Measurements from ENCODE around the gene HMGCS1. TPM values are rescaled to one million over a fixed set of nuclear protein-coding genes. Genes with fewer than 3 reads are reported as not detected.

The HMGCS1 gene
- total and polyA plus RNA-seq, 2 of the 13 experiments (the other 11 are each of a cell fraction or from before 2014, with no cell fraction given), result 56.8 to 318 TPM

DNA sequence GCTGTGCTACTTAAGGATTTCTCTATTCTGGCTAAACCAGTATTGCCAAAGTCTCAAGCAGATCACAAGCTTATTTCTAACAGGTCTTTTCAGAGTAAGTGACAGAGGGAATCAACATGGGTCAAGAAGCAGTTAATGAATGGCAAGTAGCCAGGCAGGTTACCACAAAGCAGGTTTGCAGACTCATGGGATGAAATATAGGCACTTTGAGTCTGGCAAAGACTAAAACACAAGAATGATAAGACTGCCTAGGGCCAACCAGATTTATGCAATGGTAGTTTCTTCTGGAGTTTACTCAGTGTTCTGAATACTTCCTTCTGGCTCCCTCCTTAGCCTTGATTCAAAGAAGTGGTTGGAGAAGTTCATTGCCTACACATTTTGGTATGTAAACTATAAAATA is 3.6 kb downstream of the HMGCS1 start:
- Histone ChIP-seq H4K20me1 (ENCODE audit: insufficient read depth, low read length) (peaks cover 83% of the 10 kb centered on the region), H3K36me3 (replicated peaks in 1 of 2; ENCODE audit: control insufficient read depth in 1 of 2, insufficient read depth in 2 of 2, low read length in 2 of 2) (peaks cover 0 to 6% of the 10 kb centered on the region in 2 experiments; a peak in 3 of 5 replicates), H3K27ac (ENCODE audit: extremely low read length, insufficient read depth, low read length) (peak overlapping the region; percentile 13), H3K4me2 (ENCODE audit: low read depth, low read length) (peak overlapping the region; percentile 85), H3K27me3 (ENCODE audit: control insufficient read depth in 1 of 2, insufficient read depth in 2 of 2, low read length in 2 of 2) (no peaks in the 10 kb centered on the region; a peak in 1 of 5 replicates), H3K4me3 (replicated peaks in 1 of 3; ENCODE audit: insufficient read depth in 1 of 3, low read depth in 2 of 3, low read length in 3 of 3) (peak overlapping the region in 2 of 3 experiments; percentile 88 to 98; a peak in 4 of 6 replicates), H3K79me2 (ENCODE audit: insufficient read depth, low read length) (peaks cover 84% of the 10 kb centered on the region), H3K9ac (ENCODE audit: insufficient read depth, low read depth, low read length) (peak overlapping the region; percentile 97), H3K9me3 (ENCODE audit: low read length) (no peaks in the 10 kb centered on the region), H2AFZ (ENCODE audit: low read length) (no peak overlapping the region), H3K4me1 (ENCODE audit: insufficient read depth, low read length) (peaks cover 69% of the 10 kb centered on the region)
- in situ Hi-C loops (cut with HindIII; ENCODE audit: extremely low pct_ligation_motif_present, low pct_unique_long_range_greater_than_20kb), result no loop called here
- TF ChIP-seq PLRG1 (conservative IDR thresholded peaks at IDR 0.05) (no peak), REPIN1 (CRISPR knock-in tag; IDR thresholded peaks at IDR 0.05; ENCODE audit: borderline replicate concordance, low read depth) (0 out of 2 replicates have a peak, but pooled peaks have one; percentile 13), KAT7 (CRISPR knock-in tag; IDR thresholded peaks at IDR 0.05; ENCODE audit: borderline replicate concordance) (peak; percentile 53; the same call in 1 of the 2 replicates), RBFOX2 (IDR thresholded peaks at IDR 0.05; ENCODE audit: low read depth, low read length) (peak; percentile 74)
- DNase-seq (ENCODE audit: low spot score), result no peak
- no peak for FAIRE-seq
- CTCF ChIA-PET (ENCODE audit: low intra/inter-chr PET ratio, low total read pairs), result no interaction called here
- intact Hi-C loops (cut with micrococcal nuclease; ENCODE audit: unreplicated experiment), result loop anchor here (5.0 to 10.0 kb wide), 3 partner anchors 173 to 205 kb away; partner anchors contain the start of genes TMEM267 and ZNF131
- no peak for ATAC-seq
- POLR2A ChIA-PET, result interaction anchor here (0.7 kb wide), 1 partner anchor 189 kb away, joined by 3 read pairs; the partner anchor contains the start of gene ZNF131
- no TSS peak for BruUV-seq (replicated peaks)

DNA sequence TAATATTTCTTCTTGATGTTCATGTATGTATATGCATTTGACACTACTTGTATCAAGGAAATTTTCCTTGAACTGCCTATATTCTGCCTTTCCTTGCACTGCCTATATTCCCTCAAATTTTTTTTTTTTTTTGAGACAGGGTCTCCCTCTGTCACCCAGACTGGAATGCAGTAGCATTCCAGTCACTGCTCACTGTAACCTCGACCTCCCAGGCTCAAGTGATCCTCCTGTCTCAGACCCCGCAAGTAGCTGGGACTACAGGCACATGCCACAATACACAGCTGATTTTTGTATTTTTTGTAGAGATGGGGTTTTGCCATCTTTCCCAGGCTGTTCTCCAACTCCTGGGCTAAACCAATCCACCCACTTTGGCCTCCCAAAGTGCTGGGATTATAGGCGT is 4.1 kb downstream of the HMGCS1 start:
- H4K20me1 ChIP-seq (ENCODE audit: insufficient read depth, low read length), result peaks cover 88% of the 10 kb centered on the region
- BruUV-seq (replicated peaks), result no TSS peak
- H3K79me2 ChIP-seq (ENCODE audit: insufficient read depth, low read length), result peaks cover 87% of the 10 kb centered on the region
- H3K27ac ChIP-seq (ENCODE audit: extremely low read length, insufficient read depth, low read length), result peak overlapping the region; percentile 13
- in situ Hi-C loops (cut with HindIII; ENCODE audit: extremely low pct_ligation_motif_present, low pct_unique_long_range_greater_than_20kb), result no loop called here
- ChIA-PET POLR2A (interaction anchor here (0.7 kb wide), 1 partner anchor 188 kb away, joined by 3 read pairs; the partner anchor contains the start of gene ZNF131), CTCF (ENCODE audit: low intra/inter-chr PET ratio, low total read pairs) (no interaction called here)
- H3K27me3 ChIP-seq (ENCODE audit: control insufficient read depth in 1 of 2, insufficient read depth in 2 of 2, low read length in 2 of 2), result no peaks in the 10 kb centered on the region; a peak in 1 of 5 replicates
- 59% methylated on average over 3 of the region's 3 CpGs for WGBS (ENCODE audit: low lambda C conversion rate)
- DNase-seq (ENCODE audit: low spot score) (no peak), FAIRE-seq (no peak), ATAC-seq (no peak)
- intact Hi-C loops (cut with micrococcal nuclease; ENCODE audit: unreplicated experiment), result loop anchor here (10.0 kb wide), 1 partner anchor 204 kb away; no protein-coding TSS in a partner anchor
- peaks cover 0 to 11% of the 10 kb centered on the region in 2 experiments; a peak in 3 of 5 replicates for H3K36me3 ChIP-seq (replicated peaks in 1 of 2; ENCODE audit: control insufficient read depth in 1 of 2, insufficient read depth in 2 of 2, low read length in 2 of 2)
- no peak overlapping the region for H2AFZ ChIP-seq (ENCODE audit: low read length)
- peak overlapping the region; percentile 97; the same call in 1 of the 2 replicates for H3K9ac ChIP-seq (ENCODE audit: insufficient read depth, low read depth, low read length)
- peak overlapping the region in 2 of 3 experiments; percentile 88 to 98; a peak in 4 of 6 replicates for H3K4me3 ChIP-seq (replicated peaks in 1 of 3; ENCODE audit: insufficient read depth in 1 of 3, low read depth in 2 of 3, low read length in 3 of 3)
- H3K4me2 ChIP-seq (ENCODE audit: low read depth, low read length), result peak overlapping the region; percentile 85
- H3K9me3 ChIP-seq (ENCODE audit: low read length), result no peaks in the 10 kb centered on the region
- TF ChIP-seq, protein P1, sequence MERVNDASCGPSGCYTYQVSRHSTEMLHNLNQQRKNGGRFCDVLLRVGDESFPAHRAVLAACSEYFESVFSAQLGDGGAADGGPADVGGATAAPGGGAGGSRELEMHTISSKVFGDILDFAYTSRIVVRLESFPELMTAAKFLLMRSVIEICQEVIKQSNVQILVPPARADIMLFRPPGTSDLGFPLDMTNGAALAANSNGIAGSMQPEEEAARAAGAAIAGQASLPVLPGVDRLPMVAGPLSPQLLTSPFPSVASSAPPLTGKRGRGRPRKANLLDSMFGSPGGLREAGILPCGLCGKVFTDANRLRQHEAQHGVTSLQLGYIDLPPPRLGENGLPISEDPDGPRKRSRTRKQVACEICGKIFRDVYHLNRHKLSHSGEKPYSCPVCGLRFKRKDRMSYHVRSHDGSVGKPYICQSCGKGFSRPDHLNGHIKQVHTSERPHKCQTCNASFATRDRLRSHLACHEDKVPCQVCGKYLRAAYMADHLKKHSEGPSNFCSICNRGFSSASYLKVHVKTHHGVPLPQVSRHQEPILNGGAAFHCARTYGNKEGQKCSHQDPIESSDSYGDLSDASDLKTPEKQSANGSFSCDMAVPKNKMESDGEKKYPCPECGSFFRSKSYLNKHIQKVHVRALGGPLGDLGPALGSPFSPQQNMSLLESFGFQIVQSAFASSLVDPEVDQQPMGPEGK (CRISPR knock-in tag; IDR thresholded peaks at IDR 0.05), result no peak
- TF ChIP-seq ZFP36L1 (CRISPR knock-in tag; IDR thresholded peaks at IDR 0.05), result 0 out of 2 replicates have a peak, but pooled peaks have one; percentile 59
- peaks cover 69% of the 10 kb centered on the region for H3K4me1 ChIP-seq (ENCODE audit: insufficient read depth, low read length)
